ENCODE data around the gene RPP25L.
A peak's percentile ranks its signal among the peaks of the same experiment; 100 is the strongest.

RPP25L gene

GRCh38 chr9:34637356-34638137 lies 25.6 kb upstream of the RPP25L start, which contains the start of gene SIGMAR1:
SIGMAR1 (minus strand) TSS chr9:34637787; CDS start chr9:34637697, 90 bp downstream.
- DNase-seq (ENCODE audit: low read depth), result peak; percentile 87

GRCh38 chr9:34636791-34637355 lies 25.0 kb upstream of the RPP25L start:
- no peak for DNase-seq (ENCODE audit: low read depth)

- DNase-seq (ENCODE audit: low read depth), result no peak
These were observed 23.7 kb upstream of the RPP25L start for GRCh38 chr9:34635556-34635955.

GRCh38 chr9:34634551-34635248 lies 22.8 kb upstream of the RPP25L start:
- no peak for DNase-seq (ENCODE audit: low read depth)

GRCh38 chr9:34633851-34634550 lies 22.1 kb upstream of the RPP25L start:
- DNase-seq (ENCODE audit: low read depth), result peak; percentile 60

- no peak for DNase-seq (ENCODE audit: low read depth)
These were observed 21.3 kb upstream of the RPP25L start for GRCh38 chr9:34633166-34633565.

- DNase-seq (ENCODE audit: low read depth), result no peak
These were observed 18.7 kb upstream of the RPP25L start for GRCh38 chr9:34630402-34631154.

GRCh38 chr9:34629491-34629808 lies 17.6 kb upstream of the RPP25L start:
- DNase-seq (ENCODE audit: low read depth), result no peak

- DNase-seq (ENCODE audit: low read depth), result no peak
These were observed 17.0 kb upstream of the RPP25L start, which contains the start of gene ARID3C for GRCh38 chr9:34628656-34629490. ARID3C (minus strand) TSS chr9:34629066; CDS start chr9:34628014, 1,052 bp downstream.

GRCh38 chr9:34627716-34628655 lies 16.1 kb upstream of the RPP25L start:
- no peak for DNase-seq (ENCODE audit: low read depth)

- no peak for DNase-seq (ENCODE audit: low read depth)
These were observed 13.2 kb upstream of the RPP25L start for GRCh38 chr9:34625186-34625486.

GRCh38 chr9:34624475-34625185 lies 12.7 kb upstream of the RPP25L start:
- DNase-seq (ENCODE audit: low read depth), result no peak

- no peak for DNase-seq (ENCODE audit: low read depth)
These were observed 11.7 kb upstream of the RPP25L start for GRCh38 chr9:34623374-34624235.

GRCh38 chr9:34620061-34620994 lies 8.4 kb upstream of the RPP25L start, which contains the start of gene DCTN3:
DCTN3 (minus strand) TSS chr9:34620495; CDS start chr9:34620464, 31 bp downstream.
- DNase-seq (ENCODE audit: low read depth), result peak; percentile 80

GRCh38 chr9:34615132-34615531 lies 3.2 kb upstream of the RPP25L start:
- no peak for DNase-seq (ENCODE audit: low read depth)

GRCh38 chr9:34612788-34613390 lies 992 bp upstream of the RPP25L start:
- DNase-seq (ENCODE audit: low read depth), result peak; percentile 48
